DND-41 (cell line): Measurements from ENCODE around the gene NEGR1.

Experiments
- ATAC-seq: fragments of 200-7000 bp; cut with Tn5 transposase; 3 replicates; pipeline ENCODE4 v1.9.1; 2021; ENCODE audit warnings: low read depth; ENCODE audit not compliant: insufficient read depth
- DNase-seq: peaks from one replicate; pipeline ENCODE4 v3.0.0-alpha.2; 2020
- H2AFZ ChIP-seq: 2 replicates; pipeline ENCODE4 v1.6.0; 2012; ENCODE audit warnings: low read depth, low read length
- H3K27ac ChIP-seq: 2 replicates; pipeline ENCODE4 v1.5.1; 2012; ENCODE audit warnings: low read length, inconsistent platforms
- H3K27me3 ChIP-seq: fragments of 200-600 bp; sonication (generic); 2 replicates; pipeline ENCODE4 v1.6.0; 2012; ENCODE audit warnings: low read length, mild to moderate bottlenecking, inconsistent platforms; ENCODE audit not compliant: insufficient read depth, poor library complexity
- H3K36me3 ChIP-seq: 2 replicates; pipeline ENCODE4 v1.5.1; 2012; ENCODE audit warnings: low read length, inconsistent platforms; ENCODE audit not compliant: insufficient read depth
- H3K4me1 ChIP-seq: 2 replicates; pipeline ENCODE4 v1.5.1; 2012; ENCODE audit warnings: mild to moderate bottlenecking, low read length; ENCODE audit not compliant: insufficient read depth
- H3K4me2 ChIP-seq: 2 replicates; pipeline ENCODE4 v1.6.0; 2012; ENCODE audit warnings: mild to moderate bottlenecking, moderate library complexity, low read length, inconsistent platforms; ENCODE audit not compliant: insufficient read depth
- H3K4me3 ChIP-seq, 2 experiments: fragments of 200-600 bp in 1 of 2; shearing (Covaris generic) in 1 of 2; 2 replicates each; pipeline ENCODE4 v1.5.1; 2012 to 2016; ENCODE audit warnings: inconsistent platforms in 2 of 2, low read length in 2 of 2, mild to moderate bottlenecking in 2 of 2, low read depth in 1 of 2, moderate library complexity in 1 of 2
- H3K79me2 ChIP-seq: 2 replicates; pipeline ENCODE4 v1.6.0; 2012; ENCODE audit warnings: low read length, inconsistent platforms; ENCODE audit not compliant: insufficient read depth
- H3K9ac ChIP-seq: 2 replicates; pipeline ENCODE4 v1.6.0; 2012; ENCODE audit warnings: low read depth, mild to moderate bottlenecking, inconsistent platforms, low read length, moderate library complexity
- H3K9me3 ChIP-seq: 2 replicates; pipeline ENCODE4 v1.5.1; 2012; ENCODE audit warnings: low read length, moderate library complexity, mild to moderate bottlenecking, inconsistent platforms; ENCODE audit not compliant: insufficient read depth, severe bottlenecking
- H4K20me1 ChIP-seq: 2 replicates; pipeline ENCODE4 v1.6.0; 2012; ENCODE audit warnings: low read length; ENCODE audit not compliant: insufficient read depth
- CTCF ChIP-seq: IDR thresholded peaks from 2 replicates; pipeline ENCODE4 v1.5.1; 2012; ENCODE audit warnings: borderline replicate concordance, low read length, moderate library complexity, mild to moderate bottlenecking; ENCODE audit not compliant: poor library complexity, severe bottlenecking; ENCODE audit errors: extremely low read depth
- EZH2 ChIP-seq: IDR thresholded peaks from 3 replicates; pipeline ENCODE4 v1.6.1; 2012; ENCODE audit warnings: borderline replicate concordance, low read depth, mild to moderate bottlenecking, moderate library complexity, low read length, inconsistent platforms; ENCODE audit not compliant: severe bottlenecking

Gene NEGR1

DNA sequence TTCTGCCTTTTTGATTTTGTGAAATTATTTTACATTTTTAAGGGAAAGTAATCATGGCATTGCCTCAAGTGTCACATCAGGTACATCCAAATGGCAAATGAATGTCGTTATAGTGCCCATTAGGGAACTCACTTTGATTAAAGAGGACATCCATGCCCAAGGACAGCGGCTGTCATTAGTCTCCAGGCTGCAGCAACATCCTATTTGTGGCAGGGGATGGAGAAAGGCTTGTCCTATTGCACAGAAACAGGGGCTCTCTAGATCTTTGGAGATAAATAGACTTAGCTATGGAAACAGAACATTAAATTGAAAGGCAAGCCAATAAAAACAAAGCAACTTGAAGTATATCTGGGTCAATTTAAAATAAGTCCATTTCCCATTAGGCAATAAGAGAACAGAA is 439.3 kb downstream of the NEGR1 start:
- DNase-seq (no peak), ATAC-seq (no peak)
- H3K9ac ChIP-seq, result no peak overlapping the region
- no peaks in the 10 kb centered on the region for H3K4me1 ChIP-seq
- TF ChIP-seq CTCF (no peak), EZH2 (no peak)
- H3K4me3 ChIP-seq, result no peak overlapping the region
- H2AFZ ChIP-seq, result no peak overlapping the region
- H3K9me3 ChIP-seq, result no peaks in the 10 kb centered on the region
- H3K27me3 ChIP-seq, result no peaks in the 10 kb centered on the region
- no peaks in the 10 kb centered on the region for H3K79me2 ChIP-seq
- H4K20me1 ChIP-seq, result no peaks in the 10 kb centered on the region
- no peaks in the 10 kb centered on the region for H3K36me3 ChIP-seq
- H3K27ac ChIP-seq, result no peak overlapping the region
- no peak overlapping the region for H3K4me2 ChIP-seq

- ATAC-seq (no peak), DNase-seq (no peak)
- Histone ChIP-seq H3K4me2 (no peak overlapping the region), H3K36me3 (no peaks in the 10 kb centered on the region), H3K79me2 (no peaks in the 10 kb centered on the region), H3K4me1 (no peaks in the 10 kb centered on the region), H3K4me3 (no peak overlapping the region), H3K9me3 (no peaks in the 10 kb centered on the region), H2AFZ (no peak overlapping the region), H3K27ac (no peak overlapping the region), H3K27me3 (no peaks in the 10 kb centered on the region), H3K9ac (no peak overlapping the region), H4K20me1 (no peaks in the 10 kb centered on the region)
- TF ChIP-seq CTCF (no peak), EZH2 (no peak)
Observed at GRCh38 chr1:71839876-71840275, 442.5 kb downstream of the NEGR1 start.

DNA sequence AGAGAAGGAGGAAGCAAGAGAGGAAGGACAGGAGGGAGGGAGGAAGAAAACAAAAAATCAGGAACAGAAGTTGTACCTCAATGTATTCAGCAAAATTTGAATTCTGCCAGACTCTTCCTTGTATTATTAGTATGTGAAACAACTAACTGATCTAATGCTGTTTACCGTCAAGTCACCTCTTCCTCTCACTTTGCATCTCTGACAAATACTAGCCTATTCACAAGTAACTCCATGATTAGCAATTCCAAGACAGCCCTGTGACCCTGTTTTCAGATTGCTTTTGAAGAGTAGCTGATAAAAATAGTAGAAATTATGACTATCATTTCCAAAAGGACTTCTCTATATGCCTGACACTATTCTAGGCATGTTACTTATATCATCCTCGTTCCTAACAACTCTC is 445.4 kb downstream of the NEGR1 start:
- H3K36me3 ChIP-seq, result no peaks in the 10 kb centered on the region
- no peaks in the 10 kb centered on the region for H4K20me1 ChIP-seq
- H3K79me2 ChIP-seq, result no peaks in the 10 kb centered on the region
- H3K9me3 ChIP-seq, result no peaks in the 10 kb centered on the region
- H3K27me3 ChIP-seq, result no peaks in the 10 kb centered on the region
- DNase-seq (no peak), ATAC-seq (no peak)
- TF ChIP-seq EZH2, result no peak
- TF ChIP-seq CTCF, result no peak
- H2AFZ ChIP-seq, result no peak overlapping the region
- no peak overlapping the region for H3K9ac ChIP-seq
- H3K4me3 ChIP-seq, result no peak overlapping the region
- H3K27ac ChIP-seq, result no peak overlapping the region
- no peaks in the 10 kb centered on the region for H3K4me1 ChIP-seq
- no peak overlapping the region for H3K4me2 ChIP-seq

- 0 out of 2 replicates have a peak, but pooled peaks cover 2% of the 10 kb centered on the region for H3K4me1 ChIP-seq
- no peaks in the 10 kb centered on the region for H3K36me3 ChIP-seq
- ATAC-seq (no peak), DNase-seq (no peak)
- TF ChIP-seq CTCF, result no peak
- no peak for TF ChIP-seq EZH2
- no peaks in the 10 kb centered on the region for H4K20me1 ChIP-seq
- no peaks in the 10 kb centered on the region for H3K27me3 ChIP-seq
- H3K4me3 ChIP-seq, result no peak overlapping the region
- H3K9me3 ChIP-seq, result no peaks in the 10 kb centered on the region
- no peak overlapping the region for H3K4me2 ChIP-seq
- H3K9ac ChIP-seq, result no peak overlapping the region
- no peak overlapping the region for H3K27ac ChIP-seq
- no peaks in the 10 kb centered on the region for H3K79me2 ChIP-seq
- no peak overlapping the region for H2AFZ ChIP-seq
Observed at GRCh38 chr1:71835442-71835813, 446.9 kb downstream of the NEGR1 start.
